DMS 273 (cell line): Measurements from ENCODE around the gene DSG2.

Experiments
- DNase-seq: peaks from one replicate; lab custom pipeline; 2025; ENCODE audit not compliant: unreplicated experiment; lab: John Stamatoyannopoulos, UW

DSG2 gene

DNA sequence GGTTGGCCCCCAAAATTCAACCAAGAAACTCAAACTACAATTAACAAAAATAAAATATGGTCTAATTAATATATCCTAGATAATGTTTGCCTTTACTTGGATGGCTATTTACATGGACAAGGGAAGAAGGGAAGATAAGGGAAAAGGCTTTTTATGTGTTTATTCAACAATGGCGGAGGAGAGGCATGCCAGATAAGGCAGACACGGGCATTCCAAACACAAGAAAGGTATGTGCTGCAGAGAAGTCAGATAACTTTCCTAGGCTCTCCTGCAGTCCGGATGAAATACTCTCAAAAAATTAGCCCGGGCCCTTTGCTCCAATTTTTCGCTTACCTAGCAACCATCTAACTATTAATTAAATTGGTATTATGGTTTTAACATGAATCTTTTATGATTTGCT lies 88.6 kb downstream of the DSG2 start:
- no peak for DNase-seq

DNA sequence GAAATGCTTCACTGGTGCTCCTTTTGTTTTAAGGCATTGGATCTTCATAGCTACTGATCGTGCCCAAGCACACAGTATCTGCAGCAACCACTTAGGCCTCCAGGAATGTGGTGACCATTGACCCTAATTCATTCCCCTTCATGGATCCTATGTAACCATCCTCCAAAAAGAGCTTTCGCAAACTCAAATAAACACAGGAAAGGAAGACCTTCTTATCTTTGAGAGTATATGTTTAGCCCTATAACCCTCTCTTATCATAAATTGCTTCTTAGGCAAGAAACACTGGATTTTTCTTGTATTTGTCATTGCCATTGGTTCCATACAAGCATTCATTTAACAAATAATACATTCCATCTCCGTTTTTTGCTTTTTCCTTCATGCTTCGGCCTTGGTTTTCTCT lies 89.6 kb downstream of the DSG2 start:
- DNase-seq = no peak

- DNase-seq = no peak
Measured at GRCh38 chr18:31590570-31590969, 92.6 kb downstream of the DSG2 start.

- DNase-seq = no peak
Measured at GRCh38 chr18:31591113-31591512, 93.1 kb downstream of the DSG2 start.

DNA sequence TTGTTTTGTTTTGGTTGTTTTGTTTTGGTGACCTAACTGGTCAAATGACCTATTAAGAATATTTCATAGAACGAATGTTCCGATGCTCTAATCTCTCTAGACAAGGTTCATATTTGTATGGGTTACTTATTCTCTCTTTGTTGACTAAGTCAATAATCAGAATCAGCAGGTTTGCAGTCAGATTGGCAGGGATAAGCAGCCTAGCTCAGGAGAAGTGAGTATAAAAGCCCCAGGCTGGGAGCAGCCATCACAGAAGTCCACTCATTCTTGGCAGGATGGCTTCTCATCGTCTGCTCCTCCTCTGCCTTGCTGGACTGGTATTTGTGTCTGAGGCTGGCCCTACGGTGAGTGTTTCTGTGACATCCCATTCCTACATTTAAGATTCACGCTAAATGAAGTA lies 93.7 kb downstream of the DSG2 start, which contains the start of gene TTR:
TTR (plus strand) TSS at position 250 of the 400 bp plus-strand sequence; CDS start at position 276, 26 bp downstream.
- no peak for DNase-seq

DNA sequence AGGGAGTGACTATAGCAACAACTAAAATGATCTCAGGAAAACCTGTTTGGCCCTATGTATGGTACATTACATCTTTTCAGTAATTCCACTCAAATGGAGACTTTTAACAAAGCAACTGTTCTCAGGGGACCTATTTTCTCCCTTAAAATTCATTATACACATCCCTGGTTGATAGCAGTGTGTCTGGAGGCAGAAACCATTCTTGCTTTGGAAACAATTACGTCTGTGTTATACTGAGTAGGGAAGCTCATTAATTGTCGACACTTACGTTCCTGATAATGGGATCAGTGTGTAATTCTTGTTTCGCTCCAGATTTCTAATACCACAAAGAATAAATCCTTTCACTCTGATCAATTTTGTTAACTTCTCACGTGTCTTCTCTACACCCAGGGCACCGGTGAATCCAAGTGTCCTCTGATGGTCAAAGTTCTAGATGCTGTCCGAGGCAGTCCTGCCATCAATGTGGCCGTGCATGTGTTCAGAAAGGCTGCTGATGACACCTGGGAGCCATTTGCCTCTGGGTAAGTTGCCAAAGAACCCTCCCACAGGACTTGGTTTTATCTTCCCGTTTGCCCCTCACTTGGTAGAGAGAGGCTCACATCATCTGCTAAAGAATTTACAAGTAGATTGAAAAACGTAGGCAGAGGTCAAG lies 94.7 kb downstream of the DSG2 start:
- no peak for DNase-seq

GRCh38 chr18:31595121-31595771 lies 97.3 kb downstream of the DSG2 start:
- DNase-seq = no peak

- DNase-seq = no peak
Measured at GRCh38 chr18:31596081-31596872, 98.3 kb downstream of the DSG2 start.

GRCh38 chr18:31598021-31598805 lies 100.2 kb downstream of the DSG2 start:
- DNase-seq = no peak
